Gastrocnemius medialis (tissue), 4 donors: Measurements from ENCODE around the gene PPP4C.

ENCODE experiments used
- POLR2A ChIP-seq, 2 donors: fragments of 450-650 bp; IDR thresholded peaks; one replicate each; pipeline ENCODE4 v1.6.1; 2017; ENCODE audit warnings: antibody characterized with exemption in 2 of 2, mild to moderate bottlenecking in 2 of 2, moderate library complexity in 2 of 2
- TF ChIP-seq, protein P1 (sequence below), 5 experiments: fragments of 450-650 bp in 3 of 5; fragments of 200-600 bp in 2 of 5; sonication (generic) in 2 of 5; IDR thresholded peaks in 4 of 5; conservative IDR thresholded peaks in 1 of 5; 1 replicate in 4 of 5; 2 replicates in 1 of 5; pipeline ENCODE4 v1.5.1; 2016 to 2019; ENCODE audit warnings: antibody characterized with exemption in 5 of 5, mild to moderate bottlenecking in 3 of 5, moderate library complexity in 3 of 5

DNA sequence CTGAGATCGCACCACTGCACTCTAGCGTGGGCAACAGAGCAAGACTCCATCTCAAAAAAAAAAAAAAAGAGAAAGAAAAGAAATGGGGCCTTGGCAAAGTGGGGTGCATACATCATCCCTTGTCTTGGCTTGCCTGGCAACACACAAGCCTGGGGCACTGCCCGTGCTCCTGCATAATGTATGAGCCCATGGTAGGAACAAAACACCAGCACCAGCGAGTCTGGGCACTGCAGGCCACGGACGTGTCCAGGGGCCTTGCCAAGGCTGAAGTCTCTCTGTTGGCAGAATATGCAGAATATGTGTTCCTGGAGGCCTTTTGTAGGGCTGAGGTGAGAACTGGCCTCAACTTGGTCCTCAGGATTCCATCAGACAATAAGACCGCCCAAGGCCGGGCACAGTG, 25.9 kb upstream of the PPP4C start:
- TF ChIP-seq, protein P1, sequence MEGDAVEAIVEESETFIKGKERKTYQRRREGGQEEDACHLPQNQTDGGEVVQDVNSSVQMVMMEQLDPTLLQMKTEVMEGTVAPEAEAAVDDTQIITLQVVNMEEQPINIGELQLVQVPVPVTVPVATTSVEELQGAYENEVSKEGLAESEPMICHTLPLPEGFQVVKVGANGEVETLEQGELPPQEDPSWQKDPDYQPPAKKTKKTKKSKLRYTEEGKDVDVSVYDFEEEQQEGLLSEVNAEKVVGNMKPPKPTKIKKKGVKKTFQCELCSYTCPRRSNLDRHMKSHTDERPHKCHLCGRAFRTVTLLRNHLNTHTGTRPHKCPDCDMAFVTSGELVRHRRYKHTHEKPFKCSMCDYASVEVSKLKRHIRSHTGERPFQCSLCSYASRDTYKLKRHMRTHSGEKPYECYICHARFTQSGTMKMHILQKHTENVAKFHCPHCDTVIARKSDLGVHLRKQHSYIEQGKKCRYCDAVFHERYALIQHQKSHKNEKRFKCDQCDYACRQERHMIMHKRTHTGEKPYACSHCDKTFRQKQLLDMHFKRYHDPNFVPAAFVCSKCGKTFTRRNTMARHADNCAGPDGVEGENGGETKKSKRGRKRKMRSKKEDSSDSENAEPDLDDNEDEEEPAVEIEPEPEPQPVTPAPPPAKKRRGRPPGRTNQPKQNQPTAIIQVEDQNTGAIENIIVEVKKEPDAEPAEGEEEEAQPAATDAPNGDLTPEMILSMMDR (IDR thresholded peaks at IDR 0.05 in 4 of 5, conservative IDR thresholded peaks at IDR 0.05 in 1 of 5): no peak
- TF ChIP-seq POLR2A (IDR thresholded peaks at IDR 0.05): no peak
